A673 (cell line): ENCODE results near the gene DUOX1. TPM values are rescaled to one million over a fixed set of nuclear protein-coding genes. Genes with fewer than 3 reads are reported as not detected.

Source experiments
- BruUV-seq: library from RNA; stranded (reverse); fragments of 400-500 nt; replicated peaks from 2 replicates; lab custom pipeline; 2021; lab: Mats Ljungman, UMichigan
- CTCF ChIA-PET: fragments of 300-600 bp; sonication (Branson Sonifier 250); formaldehyde crosslinking; loops from one replicate; lab custom pipeline; 2022; ENCODE audit warnings: antibody characterized with exemption; lab: Charles Lee
- POLR2A ChIA-PET: fragments of 300-600 bp; sonication (Branson Sonifier 250); formaldehyde crosslinking; loops from one replicate; lab custom pipeline; 2022; ENCODE audit warnings: antibody characterized with exemption; ENCODE audit not compliant: low non-redundant PET; lab: Charles Lee
- DNase-seq: peaks from one replicate; pipeline ENCODE4 v3.0.0-alpha.2; 2015; ENCODE audit warnings: low spot score
- H3K27ac ChIP-seq: fragments of 200-600 bp; sonication (generic); 2 replicates; pipeline ENCODE4 v1.5.1; 2016; ENCODE audit warnings: mixed run types, low read depth, mild to moderate bottlenecking, mixed read lengths, antibody characterized with exemption, low read length; ENCODE audit not compliant: poor library complexity, severe bottlenecking
- H3K27me3 ChIP-seq: fragments of 200-600 bp; sonication (generic); replicated peaks from 2 replicates; pipeline ENCODE4 v1.6.1; 2017; ENCODE audit warnings: mixed run types, low read depth, mild to moderate bottlenecking, mixed read lengths, antibody characterized with exemption, low read length; ENCODE audit not compliant: insufficient read depth, poor library complexity
- H3K36me3 ChIP-seq: fragments of 200-600 bp; sonication (generic); 2 replicates; pipeline ENCODE4 v1.6.1; 2016; ENCODE audit warnings: mixed run types, mild to moderate bottlenecking, mixed read lengths, antibody characterized with exemption, low read length; ENCODE audit not compliant: insufficient read depth, poor library complexity, severe bottlenecking
- H3K4me1 ChIP-seq: fragments of 200-600 bp; sonication (generic); 2 replicates; pipeline ENCODE4 v1.6.1; 2017; ENCODE audit warnings: mixed run types, mild to moderate bottlenecking, mixed read lengths, antibody characterized with exemption, low read length; ENCODE audit not compliant: insufficient read depth, poor library complexity, severe bottlenecking
- H3K4me3 ChIP-seq: fragments of 200-600 bp; sonication (generic); 2 replicates; pipeline ENCODE4 v1.5.1; 2016; ENCODE audit warnings: low read depth, mixed run types, mild to moderate bottlenecking, mixed read lengths, low read length; ENCODE audit not compliant: poor library complexity, severe bottlenecking
- H3K9me3 ChIP-seq: fragments of 200-600 bp; sonication (generic); 2 replicates; pipeline ENCODE4 v1.6.1; 2016; ENCODE audit warnings: mixed run types, low read depth, mild to moderate bottlenecking, mixed read lengths, antibody characterized with exemption, low read length; ENCODE audit not compliant: poor library complexity, severe bottlenecking
- EZH2 ChIP-seq: fragments of 200-600 bp; sonication (generic); IDR thresholded peaks from 2 replicates; pipeline ENCODE4 v1.6.1; 2017; ENCODE audit warnings: borderline replicate concordance, low read depth, mild to moderate bottlenecking, mixed read lengths, antibody characterized with exemption, low read length; ENCODE audit not compliant: poor library complexity, severe bottlenecking
- intact Hi-C: fragments of 100-400 bp; cut with micrococcal nuclease; formaldehyde crosslinking; loops from one replicate; pipeline ENCODE4 v1.10.0; 2022; ENCODE audit not compliant: unreplicated experiment
- total RNA-seq: library from RNA; stranded (reverse); gene quantifications from 2 replicates; pipeline ENCODE4 v1.2.3, GENCODE V29; 2021
- TF ChIP-seq, protein P1 (sequence below): fragments of 300-800, 200-600 bp; sonication (generic); conservative IDR thresholded peaks from 2 replicates; pipeline ENCODE4 v1.5.1; 2017; ENCODE audit warnings: low read depth, mild to moderate bottlenecking, antibody characterized with exemption, low read length, moderate library complexity, mixed read lengths

The DUOX1 gene
- total RNA-seq, 1 experiment from 2014 or later: 1.7 TPM

GRCh38 chr15:45151998-45152828 lies 22.4 kb downstream of the DUOX1 start:
- TF ChIP-seq EZH2: no peak
- TF ChIP-seq, protein P1, sequence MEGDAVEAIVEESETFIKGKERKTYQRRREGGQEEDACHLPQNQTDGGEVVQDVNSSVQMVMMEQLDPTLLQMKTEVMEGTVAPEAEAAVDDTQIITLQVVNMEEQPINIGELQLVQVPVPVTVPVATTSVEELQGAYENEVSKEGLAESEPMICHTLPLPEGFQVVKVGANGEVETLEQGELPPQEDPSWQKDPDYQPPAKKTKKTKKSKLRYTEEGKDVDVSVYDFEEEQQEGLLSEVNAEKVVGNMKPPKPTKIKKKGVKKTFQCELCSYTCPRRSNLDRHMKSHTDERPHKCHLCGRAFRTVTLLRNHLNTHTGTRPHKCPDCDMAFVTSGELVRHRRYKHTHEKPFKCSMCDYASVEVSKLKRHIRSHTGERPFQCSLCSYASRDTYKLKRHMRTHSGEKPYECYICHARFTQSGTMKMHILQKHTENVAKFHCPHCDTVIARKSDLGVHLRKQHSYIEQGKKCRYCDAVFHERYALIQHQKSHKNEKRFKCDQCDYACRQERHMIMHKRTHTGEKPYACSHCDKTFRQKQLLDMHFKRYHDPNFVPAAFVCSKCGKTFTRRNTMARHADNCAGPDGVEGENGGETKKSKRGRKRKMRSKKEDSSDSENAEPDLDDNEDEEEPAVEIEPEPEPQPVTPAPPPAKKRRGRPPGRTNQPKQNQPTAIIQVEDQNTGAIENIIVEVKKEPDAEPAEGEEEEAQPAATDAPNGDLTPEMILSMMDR: no peak
- intact Hi-C loops: no loop called here
- H3K27ac ChIP-seq: no peak overlapping the region

DNA sequence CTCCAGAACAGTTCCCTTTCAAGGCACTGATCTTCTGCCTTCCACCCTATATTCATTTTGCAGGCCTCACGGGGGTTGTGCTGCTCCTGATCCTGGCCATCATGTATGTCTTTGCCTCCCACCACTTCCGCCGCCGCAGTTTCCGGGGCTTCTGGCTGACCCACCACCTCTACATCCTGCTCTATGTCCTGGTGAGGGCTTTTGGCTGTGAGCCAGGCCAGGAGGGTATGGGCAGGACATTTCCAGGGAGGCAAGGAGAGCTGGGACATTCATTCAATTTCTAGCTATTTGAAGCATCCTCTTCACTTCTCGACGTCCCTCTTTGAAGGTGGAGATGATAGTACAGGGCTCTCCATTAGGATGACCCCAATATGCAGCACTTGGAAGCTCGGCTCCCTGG lies 25.9 kb downstream of the DUOX1 start:
- Histone ChIP-seq H3K9me3 (no peaks in the 10 kb centered on the region), H3K27me3 (no peaks in the 10 kb centered on the region), H3K36me3 (no peaks in the 10 kb centered on the region), H3K4me1 (no peaks in the 10 kb centered on the region), H3K4me3 (no peak overlapping the region), H3K27ac (no peak overlapping the region)
- no TSS peak for BruUV-seq
- CTCF ChIA-PET: no interaction called here
- POLR2A ChIA-PET: no interaction called here
- intact Hi-C loops: no loop called here
- DNase-seq: no peak
- TF ChIP-seq, protein P1: no peak

More at GRCh38 chr15:45151998-45152828, 22.4 kb downstream of the DUOX1 start:
- Histone ChIP-seq H3K36me3 (no peaks in the 10 kb centered on the region), H3K4me3 (no peak overlapping the region), H3K4me1 (no peaks in the 10 kb centered on the region), H3K27me3 (no peaks in the 10 kb centered on the region), H3K9me3 (no peaks in the 10 kb centered on the region)
- DNase-seq: no peak
- BruUV-seq: no TSS peak
- CTCF ChIA-PET: no interaction called here
- POLR2A ChIA-PET: no interaction called here

DNA sequence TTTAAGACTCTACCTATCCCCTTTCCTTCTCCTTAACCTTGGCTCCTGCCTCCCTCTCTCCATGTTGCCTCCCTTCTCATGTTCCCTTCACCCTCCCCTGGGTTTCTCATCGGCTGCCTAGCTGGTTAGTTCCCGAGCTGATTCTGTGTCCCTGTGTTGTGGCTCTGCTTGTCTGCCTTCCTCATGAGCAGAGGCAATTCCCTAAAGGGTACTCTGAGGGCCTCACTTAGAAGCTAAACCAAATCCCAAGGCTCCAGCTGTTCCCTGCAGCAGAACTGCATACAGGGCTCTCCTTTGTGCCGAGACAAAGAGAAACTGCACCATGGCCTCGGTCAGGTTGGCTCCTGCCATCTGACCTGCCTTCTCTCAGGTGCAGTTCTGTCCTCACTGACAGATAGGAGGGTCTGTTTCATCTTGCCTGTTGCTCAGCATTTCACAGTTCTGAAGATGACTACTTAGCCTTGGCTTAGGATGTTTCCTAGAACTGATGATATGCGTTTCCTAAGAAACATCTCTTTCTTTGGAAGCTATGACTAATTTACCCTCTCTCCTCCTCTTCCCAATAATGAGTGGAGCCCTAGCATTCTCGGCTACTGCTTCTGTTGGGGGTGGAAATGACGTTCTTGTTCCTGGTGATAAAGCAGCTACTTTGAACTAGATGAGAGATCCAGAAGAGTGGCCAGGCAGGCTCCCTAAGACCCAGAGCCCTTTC lies 27.1 kb downstream of the DUOX1 start:
- no TSS peak for BruUV-seq
- DNase-seq: no peak
- ChIA-PET CTCF (no interaction called here), POLR2A (no interaction called here)
- TF ChIP-seq, protein P1: no peak
- no peak for TF ChIP-seq EZH2
- intact Hi-C loops: no loop called here
- no peaks in the 10 kb centered on the region for H3K36me3 ChIP-seq
- no peaks in the 10 kb centered on the region for H3K9me3 ChIP-seq
- H3K27me3 ChIP-seq: no peaks in the 10 kb centered on the region
- H3K27ac ChIP-seq: no peak overlapping the region
- H3K4me1 ChIP-seq: no peaks in the 10 kb centered on the region
- no peak overlapping the region for H3K4me3 ChIP-seq
